NOMO-1 treated with DMSO at 0.1 percent for 48 hours (cell line): ENCODE results near the gene ATG9A.

ENCODE experiments used
- DNase-seq: peaks from one replicate; lab custom pipeline; 2025; ENCODE audit not compliant: unreplicated experiment; lab: John Stamatoyannopoulos, UW

Gene ATG9A

GRCh38 chr2:219223831-219224610 lies 5.4 kb downstream of the ATG9A start:
- DNase-seq, result no peak

- no peak for DNase-seq
Measured at GRCh38 chr2:219221957-219222518, 7.4 kb downstream of the ATG9A start.

GRCh38 chr2:219220652-219221402 lies 8.6 kb downstream of the ATG9A start:
- DNase-seq, result no peak

GRCh38 chr2:219219784-219220532 lies 9.5 kb downstream of the ATG9A start:
- DNase-seq, result no peak

GRCh38 chr2:219218732-219219701 lies 10.4 kb downstream of the ATG9A start, which contains the start of gene ABCB6:
Gene ABCB6 (minus strand): TSS chr2:219218958. CDS start chr2:219218673, 285 bp downstream.
- no peak for DNase-seq

- no peak for DNase-seq
Measured at GRCh38 chr2:219218217-219218731, 11.2 kb downstream of the ATG9A start.

GRCh38 chr2:219216535-219216915 lies 12.9 kb downstream of the ATG9A start:
- no peak for DNase-seq

- DNase-seq, result no peak
Measured at GRCh38 chr2:219215871-219216534, 13.4 kb downstream of the ATG9A start.

GRCh38 chr2:219214786-219215185 lies 14.7 kb downstream of the ATG9A start:
- DNase-seq, result no peak

- no peak for DNase-seq
Measured at GRCh38 chr2:219214141-219214540, 15.3 kb downstream of the ATG9A start.

- DNase-seq, result no peak
Measured at GRCh38 chr2:219213486-219214071, 15.9 kb downstream of the ATG9A start.

- DNase-seq, result no peak
Measured at GRCh38 chr2:219213026-219213415, 16.4 kb downstream of the ATG9A start.

- no peak for DNase-seq
Measured at GRCh38 chr2:219210886-219211362, 18.5 kb downstream of the ATG9A start.

- no peak for DNase-seq
Measured at GRCh38 chr2:219210196-219210885, 19.1 kb downstream of the ATG9A start.

GRCh38 chr2:219209236-219210195 lies 19.9 kb downstream of the ATG9A start:
- no peak for DNase-seq

- no peak for DNase-seq
Measured at GRCh38 chr2:219207884-219208740, 21.3 kb downstream of the ATG9A start.
